D721Med (cell line): ENCODE data around the gene WIZ.

ENCODE experiments used
- DNase-seq: peaks from one replicate; pipeline ENCODE4 v3.0.0; 2011; ENCODE audit warnings: low spot score; ENCODE audit not compliant: insufficient read length
- FAIRE-seq: peaks from 2 replicates; lab custom pipeline; 2011; peaks lifted over from hg19 to GRCh38; lab: Jason Lieb, UNC
- CTCF ChIP-seq: IDR thresholded peaks from 2 replicates; pipeline ENCODE4 v1.5.1; 2012; ENCODE audit warnings: mild to moderate bottlenecking, control low read depth; ENCODE audit not compliant: insufficient read depth; ENCODE audit errors: missing control alignments

Gene WIZ

GRCh38 chr19:15437355-15438123 is 12.2 kb downstream of the WIZ start:
- FAIRE-seq (no peak), DNase-seq (no peak)
- peak; percentile 1 for TF ChIP-seq CTCF

GRCh38 chr19:15436826-15437110 is 13.0 kb downstream of the WIZ start:
- DNase-seq (no peak), FAIRE-seq (no peak)

GRCh38 chr19:15436012-15436825 is 13.5 kb downstream of the WIZ start:
- TF ChIP-seq CTCF: no peak
- no peak for DNase-seq
- no peak for FAIRE-seq

More at GRCh38 chr19:15436826-15437110, 13.0 kb downstream of the WIZ start:
- no peak for TF ChIP-seq CTCF

- no peak for FAIRE-seq
- no peak for TF ChIP-seq CTCF
- no peak for DNase-seq
These were observed 16.2 kb downstream of the WIZ start for GRCh38 chr19:15433519-15434069.

GRCh38 chr19:15432629-15433518 is 16.9 kb downstream of the WIZ start:
- no peak for FAIRE-seq
- peak; percentile 98 for DNase-seq
- TF ChIP-seq CTCF: no peak

GRCh38 chr19:15432018-15432494 is 17.7 kb downstream of the WIZ start:
- no peak for TF ChIP-seq CTCF
- DNase-seq (no peak), FAIRE-seq (no peak)
